CD4-positive, alpha-beta T cell treated with Interleukin-21 for 1 hour (primary cell): ENCODE data around the gene PDILT.
"Not testable (repeated sequence)": the region's sequence is repeated elsewhere in the genome, so short reads cannot be mapped to it uniquely, and the experiment has no call there.

Experiments
- DNase-seq: peaks from one replicate; pipeline ENCODE4 v3.0.0-alpha.2; 2020

PDILT gene

GRCh38 chr16:20404637-20405036, at the start of gene PDILT:
Gene PDILT, minus strand, starts transcription at chr16:20404737. Its CDS starts 5,437 bp downstream, at chr16:20399300.
- DNase-seq = no peak

- not testable (repeated sequence) for DNase-seq
Measured at GRCh38 chr16:20453633-20454032, 49.1 kb upstream of the PDILT start.

- DNase-seq = not testable (repeated sequence)
Measured at GRCh38 chr16:20451364-20451763, 46.8 kb upstream of the PDILT start, which contains the start of gene ACSM2A. Gene ACSM2A, plus strand, starts transcription at chr16:20451521. Its CDS starts 8,594 bp downstream, at chr16:20460115.

- not testable (repeated sequence) for DNase-seq
Measured at GRCh38 chr16:20446652-20447393, 42.3 kb upstream of the PDILT start.

- not testable (repeated sequence) for DNase-seq
Measured at GRCh38 chr16:20441859-20442258, 37.3 kb upstream of the PDILT start.

- no peak for DNase-seq
Measured at GRCh38 chr16:20441191-20441590, 36.7 kb upstream of the PDILT start.

- DNase-seq = not testable (repeated sequence)
Measured at GRCh38 chr16:20440731-20441130, 36.2 kb upstream of the PDILT start.

- DNase-seq = not testable (repeated sequence)
Measured at GRCh38 chr16:20439820-20440231, 35.3 kb upstream of the PDILT start.

GRCh38 chr16:20438950-20439349, 34.4 kb upstream of the PDILT start:
- not testable (repeated sequence) for DNase-seq

- no peak for DNase-seq
Measured at GRCh38 chr16:20430948-20431347, 26.4 kb upstream of the PDILT start.

- not testable (repeated sequence) for DNase-seq
Measured at GRCh38 chr16:20430480-20430879, 25.9 kb upstream of the PDILT start.

- not testable (repeated sequence) for DNase-seq
Measured at GRCh38 chr16:20429499-20429898, 25.0 kb upstream of the PDILT start.

GRCh38 chr16:20427401-20427797, 22.9 kb upstream of the PDILT start:
- DNase-seq = not testable (repeated sequence)

GRCh38 chr16:20424129-20424866, 19.8 kb upstream of the PDILT start:
- DNase-seq = no peak

- not testable (repeated sequence) for DNase-seq
Measured at GRCh38 chr16:20423772-20424128, 19.2 kb upstream of the PDILT start.

- not testable (repeated sequence) for DNase-seq
Measured at GRCh38 chr16:20421748-20422147, 17.2 kb upstream of the PDILT start.

- DNase-seq = not testable (repeated sequence)
Measured at GRCh38 chr16:20419093-20419492, 14.6 kb upstream of the PDILT start.

GRCh38 chr16:20415541-20415940, 11.0 kb upstream of the PDILT start:
- DNase-seq = no peak

GRCh38 chr16:20411055-20411454, 6.5 kb upstream of the PDILT start:
- no peak for DNase-seq

- DNase-seq = no peak
Measured at GRCh38 chr16:20410121-20410723, 5.7 kb upstream of the PDILT start.

- no peak for DNase-seq
Measured at GRCh38 chr16:20409398-20410120, 5.0 kb upstream of the PDILT start, which contains the start of gene ACSM5. Gene ACSM5, plus strand, starts transcription at chr16:20409534. Its CDS starts 1,951 bp downstream, at chr16:20411485.

- no peak for DNase-seq
Measured at GRCh38 chr16:20402651-20403050, 1.9 kb downstream of the PDILT start.
